Measurements from ENCODE around the gene CD247.

CD247 gene

GRCh38 chr1:167564612-167565270 lies 46.4 kb upstream of the CD247 start:
- no peak overlapping the region for H3K4me3 ChIP-seq (ENCODE audit: insufficient read depth in 1 of 2, low read depth in 1 of 2, low read length in 2 of 2)
- H3K9me3 ChIP-seq (ENCODE audit: control insufficient read depth, low read length): no peaks in the 10 kb centered on the region
- no peaks in the 10 kb centered on the region for H3K36me3 ChIP-seq (ENCODE audit: control insufficient read depth in 1 of 2, insufficient read depth in 2 of 2, low read depth in 1 of 2, low read length in 2 of 2)
- H3K18ac ChIP-seq (ENCODE audit: low read depth in 1 of 2, low read length in 2 of 2): no peak overlapping the region
- WGBS: 82% methylated on average over 5 of the region's 5 CpGs
- no peak overlapping the region for H2AK5ac ChIP-seq (ENCODE audit: low read length, severe bottlenecking)
- DNase-seq: no peak
- H3K23ac ChIP-seq (ENCODE audit: low read length in 2 of 2): no peak overlapping the region
- H3K14ac ChIP-seq (ENCODE audit: low read length in 2 of 2): no peak overlapping the region
- no peak overlapping the region for H2BK15ac ChIP-seq (ENCODE audit: low read depth, poor library complexity, severe bottlenecking)
- peaks cover 0 to 16% of the 10 kb centered on the region in 2 experiments for H3K27me3 ChIP-seq (ENCODE audit: control insufficient read depth in 1 of 2, insufficient read depth in 1 of 2, low read length in 2 of 2)
- H3K4me2 ChIP-seq (ENCODE audit: low read length, poor library complexity, severe bottlenecking): no peak overlapping the region
- H2BK120ac ChIP-seq (ENCODE audit: low read depth, low read length): no peak overlapping the region
- H2AFZ ChIP-seq (ENCODE audit: low read depth, low read length): peak overlapping the region; percentile 36
- H4K91ac ChIP-seq (ENCODE audit: low read length): no peak overlapping the region
- no peak overlapping the region for H3K4ac ChIP-seq (ENCODE audit: low read depth in 1 of 2, low read length in 2 of 2)
- no peak overlapping the region for H2BK12ac ChIP-seq (ENCODE audit: low read length in 2 of 2)
- H3K4me1 ChIP-seq (ENCODE audit: control insufficient read depth, insufficient read depth, low read depth, low read length): no peaks in the 10 kb centered on the region
- H3K9ac ChIP-seq (ENCODE audit: low read length): no peak overlapping the region
- H3K27ac ChIP-seq (ENCODE audit: low read length, poor library complexity, severe bottlenecking): no peak overlapping the region
- no peak overlapping the region for H4K8ac ChIP-seq (ENCODE audit: low read length)
- H3K79me1 ChIP-seq (replicated peaks; ENCODE audit: low read length, poor library complexity, severe bottlenecking): no peaks in the 10 kb centered on the region
- H2BK5ac ChIP-seq (ENCODE audit: low read depth, low read length, poor library complexity, severe bottlenecking): no peak overlapping the region

- H2BK120ac ChIP-seq (ENCODE audit: low read depth, low read length): no peak overlapping the region
- no peak overlapping the region for H3K23ac ChIP-seq (ENCODE audit: low read length in 2 of 2)
- no peak overlapping the region for H3K9ac ChIP-seq (ENCODE audit: low read length)
- no peaks in the 10 kb centered on the region for H3K4me1 ChIP-seq (ENCODE audit: control insufficient read depth, insufficient read depth, low read depth, low read length)
- H3K4me2 ChIP-seq (ENCODE audit: low read length, poor library complexity, severe bottlenecking): no peak overlapping the region
- no peak overlapping the region for H2AK5ac ChIP-seq (ENCODE audit: low read length, severe bottlenecking)
- H3K14ac ChIP-seq (ENCODE audit: low read length in 2 of 2): no peak overlapping the region
- no peak overlapping the region for H3K4me3 ChIP-seq (ENCODE audit: insufficient read depth in 1 of 2, low read depth in 1 of 2, low read length in 2 of 2)
- H2AFZ ChIP-seq (ENCODE audit: low read depth, low read length): no peak overlapping the region
- no peak overlapping the region for H3K4ac ChIP-seq (ENCODE audit: low read depth in 1 of 2, low read length in 2 of 2)
- no peak overlapping the region for H3K18ac ChIP-seq (ENCODE audit: low read depth in 1 of 2, low read length in 2 of 2)
- no peak overlapping the region for H4K8ac ChIP-seq (ENCODE audit: low read length)
- 87% methylated on average over 7 of the region's 7 CpGs for WGBS
- no peaks in the 10 kb centered on the region for H3K9me3 ChIP-seq (ENCODE audit: control insufficient read depth, low read length)
- H3K79me1 ChIP-seq (replicated peaks; ENCODE audit: low read length, poor library complexity, severe bottlenecking): no peaks in the 10 kb centered on the region
- H2BK12ac ChIP-seq (ENCODE audit: low read length in 2 of 2): no peak overlapping the region
- no peak for DNase-seq
- H3K27me3 ChIP-seq (ENCODE audit: control insufficient read depth in 1 of 2, insufficient read depth in 1 of 2, low read length in 2 of 2): peaks cover 0 to 16% of the 10 kb centered on the region in 2 experiments
- H3K27ac ChIP-seq (ENCODE audit: low read length, poor library complexity, severe bottlenecking): no peak overlapping the region
- no peaks in the 10 kb centered on the region for H3K36me3 ChIP-seq (ENCODE audit: control insufficient read depth in 1 of 2, insufficient read depth in 2 of 2, low read depth in 1 of 2, low read length in 2 of 2)
- H2BK5ac ChIP-seq (ENCODE audit: low read depth, low read length, poor library complexity, severe bottlenecking): no peak overlapping the region
- no peak overlapping the region for H4K91ac ChIP-seq (ENCODE audit: low read length)
- H2BK15ac ChIP-seq (ENCODE audit: low read depth, poor library complexity, severe bottlenecking): no peak overlapping the region
Observed at GRCh38 chr1:167563579-167564246, 45.4 kb upstream of the CD247 start.

- no CpG with 5 or more reads among the region's 1 CpG for WGBS
- Histone ChIP-seq H3K27me3 (ENCODE audit: control insufficient read depth in 1 of 2, insufficient read depth in 1 of 2, low read length in 2 of 2) (peaks cover 0 to 18% of the 10 kb centered on the region in 2 experiments), H3K79me1 (replicated peaks; ENCODE audit: low read length, poor library complexity, severe bottlenecking) (no peaks in the 10 kb centered on the region), H3K4ac (ENCODE audit: low read depth in 1 of 2, low read length in 2 of 2) (no peak overlapping the region), H3K4me1 (ENCODE audit: control insufficient read depth, insufficient read depth, low read depth, low read length) (no peaks in the 10 kb centered on the region), H3K18ac (ENCODE audit: low read depth in 1 of 2, low read length in 2 of 2) (no peak overlapping the region), H3K27ac (ENCODE audit: low read length, poor library complexity, severe bottlenecking) (no peak overlapping the region), H3K14ac (ENCODE audit: low read length in 2 of 2) (no peak overlapping the region), H2BK12ac (ENCODE audit: low read length in 2 of 2) (no peak overlapping the region), H2AFZ (ENCODE audit: low read depth, low read length) (no peak overlapping the region), H2BK5ac (ENCODE audit: low read depth, low read length, poor library complexity, severe bottlenecking) (no peak overlapping the region), H3K9ac (ENCODE audit: low read length) (no peak overlapping the region), H3K4me2 (ENCODE audit: low read length, poor library complexity, severe bottlenecking) (no peak overlapping the region), H3K4me3 (ENCODE audit: insufficient read depth in 1 of 2, low read depth in 1 of 2, low read length in 2 of 2) (no peak overlapping the region), H3K9me3 (ENCODE audit: control insufficient read depth, low read length) (no peaks in the 10 kb centered on the region), H2BK120ac (ENCODE audit: low read depth, low read length) (no peak overlapping the region), H2BK15ac (ENCODE audit: low read depth, poor library complexity, severe bottlenecking) (no peak overlapping the region), H2AK5ac (ENCODE audit: low read length, severe bottlenecking) (no peak overlapping the region), H3K23ac (ENCODE audit: low read length in 2 of 2) (no peak overlapping the region), H3K36me3 (ENCODE audit: control insufficient read depth in 1 of 2, insufficient read depth in 2 of 2, low read depth in 1 of 2, low read length in 2 of 2) (no peaks in the 10 kb centered on the region), H4K8ac (ENCODE audit: low read length) (no peak overlapping the region), H4K91ac (ENCODE audit: low read length) (no peak overlapping the region)
- DNase-seq: peak; percentile 62
Observed at GRCh38 chr1:167562702-167563101, 44.4 kb upstream of the CD247 start.

- Histone ChIP-seq H2AK5ac (ENCODE audit: low read length, severe bottlenecking) (no peak overlapping the region), H3K18ac (ENCODE audit: low read depth in 1 of 2, low read length in 2 of 2) (no peak overlapping the region), H4K8ac (ENCODE audit: low read length) (no peak overlapping the region), H4K91ac (ENCODE audit: low read length) (no peak overlapping the region), H3K9ac (ENCODE audit: low read length) (no peak overlapping the region), H2BK12ac (ENCODE audit: low read length in 2 of 2) (no peak overlapping the region), H3K4me2 (ENCODE audit: low read length, poor library complexity, severe bottlenecking) (no peak overlapping the region), H2AFZ (ENCODE audit: low read depth, low read length) (no peak overlapping the region), H3K79me1 (replicated peaks; ENCODE audit: low read length, poor library complexity, severe bottlenecking) (no peaks in the 10 kb centered on the region), H2BK15ac (ENCODE audit: low read depth, poor library complexity, severe bottlenecking) (no peak overlapping the region), H3K27me3 (ENCODE audit: control insufficient read depth in 1 of 2, insufficient read depth in 1 of 2, low read length in 2 of 2) (peaks cover 0 to 24% of the 10 kb centered on the region in 2 experiments), H3K4me1 (ENCODE audit: control insufficient read depth, insufficient read depth, low read depth, low read length) (no peaks in the 10 kb centered on the region), H3K14ac (ENCODE audit: low read length in 2 of 2) (no peak overlapping the region), H2BK5ac (ENCODE audit: low read depth, low read length, poor library complexity, severe bottlenecking) (no peak overlapping the region), H3K9me3 (ENCODE audit: control insufficient read depth, low read length) (no peaks in the 10 kb centered on the region), H3K27ac (ENCODE audit: low read length, poor library complexity, severe bottlenecking) (no peak overlapping the region), H3K4me3 (ENCODE audit: insufficient read depth in 1 of 2, low read depth in 1 of 2, low read length in 2 of 2) (no peak overlapping the region), H3K36me3 (ENCODE audit: control insufficient read depth in 1 of 2, insufficient read depth in 2 of 2, low read depth in 1 of 2, low read length in 2 of 2) (no peaks in the 10 kb centered on the region), H3K23ac (ENCODE audit: low read length in 2 of 2) (no peak overlapping the region), H2BK120ac (ENCODE audit: low read depth, low read length) (no peak overlapping the region), H3K4ac (ENCODE audit: low read depth in 1 of 2, low read length in 2 of 2) (no peak overlapping the region)
- WGBS: 90% methylated on average over 5 of the region's 6 CpGs
- DNase-seq: no peak
Observed at GRCh38 chr1:167561753-167562152, 43.4 kb upstream of the CD247 start.
